HG03575 (cell line): Measurements from ENCODE around the gene ALDH3A2.
"Not testable (repeated sequence)": the region's sequence is repeated elsewhere in the genome, so short reads cannot be mapped to it uniquely, and the experiment has no call there.

ENCODE experiments used
- ATAC-seq: cut with Tn5 transposase; IDR thresholded peaks from one replicate; pipeline ENCODE4 v1.9.1; 2021; ENCODE audit not compliant: unreplicated experiment, insufficient number of reproducible peaks, low FRiP score; ENCODE audit errors: extremely low read depth

Gene ALDH3A2

GRCh38 chr17:19672009-19672750 lies 23.6 kb downstream of the ALDH3A2 start:
- ATAC-seq, result no peak

GRCh38 chr17:19673623-19674022 lies 25.1 kb downstream of the ALDH3A2 start:
- no peak for ATAC-seq

GRCh38 chr17:19676896-19677295 lies 28.3 kb downstream of the ALDH3A2 start:
- ATAC-seq, result no peak

DNA sequence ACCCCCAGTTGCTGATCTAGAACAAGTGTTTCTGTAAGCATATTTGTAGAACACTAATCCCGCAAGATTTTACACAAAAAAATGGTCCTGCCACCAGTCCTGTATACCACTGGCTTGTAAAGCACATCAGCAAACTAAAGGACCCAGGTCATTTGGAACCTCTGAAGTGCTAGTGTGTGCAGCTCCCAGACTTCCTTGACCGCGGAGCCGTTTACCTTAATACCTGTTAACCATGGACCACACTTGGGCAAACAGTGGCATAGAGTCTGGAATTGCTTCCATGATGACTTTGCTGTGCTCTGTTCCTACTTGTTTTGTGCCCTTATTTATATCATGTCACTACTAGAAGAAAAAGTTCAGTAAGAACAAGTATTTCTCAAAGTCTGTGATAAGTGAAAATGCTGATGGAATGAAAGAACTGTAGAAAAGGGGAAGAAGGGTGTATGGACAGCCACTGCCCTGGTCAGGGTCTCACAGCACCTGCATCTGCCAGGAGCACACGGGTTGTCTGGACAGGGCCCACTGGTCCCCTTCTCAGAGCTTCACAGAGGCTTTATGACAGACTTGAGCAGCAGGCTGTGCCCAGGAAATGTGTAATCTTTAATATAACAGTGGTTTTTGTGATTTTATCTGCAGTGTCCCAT lies 29.3 kb downstream of the ALDH3A2 start:
- no peak for ATAC-seq

GRCh38 chr17:19678581-19679453 lies 30.3 kb downstream of the ALDH3A2 start:
- ATAC-seq, result no peak

DNA sequence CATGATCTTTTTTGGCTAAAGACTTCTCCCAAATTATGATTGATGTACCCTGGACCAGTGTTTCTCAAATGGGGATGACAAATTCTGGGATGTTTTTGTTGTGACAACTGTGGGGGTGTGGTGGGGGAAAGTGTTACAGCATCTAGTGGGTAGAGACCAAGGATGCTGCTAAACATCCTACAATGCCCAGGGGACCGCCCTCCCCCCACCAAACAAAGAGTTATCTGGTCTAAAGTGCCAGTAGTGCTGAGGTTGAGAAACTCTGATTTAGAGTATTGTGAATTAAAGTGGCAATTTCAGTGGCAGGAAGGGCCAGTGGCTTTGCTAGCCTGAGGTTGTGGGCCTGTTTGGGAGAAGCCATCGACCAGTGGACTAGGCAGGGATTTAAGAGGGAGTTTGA lies 34.6 kb downstream of the ALDH3A2 start:
- no peak for ATAC-seq

- ATAC-seq, result not testable (repeated sequence)
Observed at GRCh38 chr17:19684909-19685580, 36.5 kb downstream of the ALDH3A2 start.

DNA sequence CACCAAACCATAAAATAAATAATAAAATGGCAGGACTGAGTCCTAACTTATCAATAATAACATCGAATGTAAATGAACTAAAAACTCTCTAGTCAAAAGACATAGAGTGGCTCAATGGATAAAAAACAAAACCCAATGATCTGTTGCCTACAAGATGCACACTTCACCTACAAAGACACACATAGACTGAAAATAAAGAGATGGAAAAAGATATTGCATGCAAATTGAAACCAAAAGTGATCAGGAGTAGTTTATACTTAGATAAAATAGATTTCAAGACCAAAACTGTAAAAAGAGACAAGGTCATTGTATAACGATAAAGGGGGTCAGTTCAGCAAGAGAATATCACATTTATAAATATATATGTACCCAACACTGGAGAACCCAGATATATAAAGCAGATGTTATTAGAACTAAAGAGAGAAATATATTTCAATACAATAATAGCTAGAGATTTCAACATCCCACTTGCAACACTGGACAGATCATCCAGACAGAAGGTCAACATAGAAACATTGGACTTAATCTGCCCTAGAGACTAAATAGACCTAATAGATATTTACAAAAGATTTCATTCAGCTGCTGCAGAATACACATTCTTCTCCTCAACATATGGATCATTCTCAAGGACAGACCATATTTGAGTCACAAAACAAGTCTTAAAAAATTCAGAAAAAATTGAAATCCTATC lies 38.0 kb downstream of the ALDH3A2 start:
- no peak for ATAC-seq

DNA sequence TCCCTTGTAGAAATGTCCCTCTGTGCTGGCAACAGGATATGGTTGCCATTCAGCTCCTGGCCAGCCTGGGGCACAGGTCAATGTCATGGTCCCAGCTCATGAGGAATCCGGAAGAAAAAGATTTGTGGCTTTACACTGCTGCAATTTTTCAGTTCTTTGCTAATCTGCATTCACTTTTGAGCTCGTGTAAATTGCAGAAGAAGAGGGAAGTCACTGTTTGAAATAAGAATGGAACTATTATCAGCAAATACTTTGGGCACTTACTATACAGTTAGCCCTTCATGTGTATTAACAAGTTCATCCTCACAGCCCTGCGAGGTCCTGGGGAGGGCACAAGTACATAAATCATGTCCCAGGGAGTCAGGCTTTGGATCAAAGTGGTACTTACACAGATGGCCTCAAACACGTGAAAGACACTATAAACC lies 53.7 kb downstream of the ALDH3A2 start:
- no peak for ATAC-seq

GRCh38 chr17:19703106-19703827 lies 54.7 kb downstream of the ALDH3A2 start:
- no peak for ATAC-seq

- no peak for ATAC-seq
Observed at GRCh38 chr17:19703828-19704613, 55.5 kb downstream of the ALDH3A2 start.

GRCh38 chr17:19705201-19705600 lies 56.6 kb downstream of the ALDH3A2 start:
- no peak for ATAC-seq

DNA sequence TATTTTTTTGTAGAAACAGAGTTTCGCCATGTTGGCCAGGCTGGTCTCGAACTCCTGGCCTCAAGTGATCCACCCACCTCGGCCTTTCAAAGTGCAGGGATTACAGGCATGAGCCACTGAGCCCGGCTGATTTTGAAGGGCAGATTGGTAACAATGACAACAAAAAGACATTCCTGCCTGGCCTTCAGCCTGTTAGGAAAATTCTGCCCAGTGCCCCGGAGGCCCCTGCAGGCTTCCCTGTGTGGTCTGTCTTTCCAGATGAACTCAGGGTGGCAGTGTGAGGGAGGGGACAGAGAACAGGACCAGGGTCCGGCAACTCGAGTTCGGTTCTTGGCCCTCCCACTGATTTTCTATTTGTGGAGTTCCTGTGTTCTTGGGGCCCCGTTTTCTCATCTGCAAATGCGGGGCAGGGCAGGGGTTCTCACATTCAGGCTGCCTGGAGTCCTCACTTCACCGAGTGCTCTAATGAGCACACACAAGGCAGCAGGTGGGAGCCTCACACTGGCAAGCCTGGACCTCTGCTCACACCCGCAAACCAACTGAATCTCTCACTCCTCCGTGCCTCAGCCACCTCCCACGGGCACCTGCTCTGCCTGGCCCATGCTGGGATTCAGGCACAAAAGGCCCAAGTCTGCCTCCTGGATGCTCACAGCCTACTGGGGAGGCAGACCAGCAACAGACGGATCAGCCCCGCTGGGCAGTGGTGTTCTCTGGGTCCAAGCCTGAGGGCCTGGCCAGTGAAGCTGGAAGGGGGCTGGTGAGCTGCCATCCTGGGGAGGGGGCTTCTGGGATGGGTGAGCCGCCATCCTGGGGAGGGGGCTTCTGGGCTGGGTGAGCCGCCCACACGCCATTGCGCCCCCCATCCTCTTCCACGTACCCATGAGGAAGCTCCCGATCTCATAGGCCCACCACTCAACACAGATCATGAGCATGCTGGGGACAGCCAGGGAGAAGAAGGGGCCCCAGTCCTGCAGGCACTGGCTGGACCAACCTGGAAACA lies 57.5 kb downstream of the ALDH3A2 start:
- ATAC-seq, result no peak

DNA sequence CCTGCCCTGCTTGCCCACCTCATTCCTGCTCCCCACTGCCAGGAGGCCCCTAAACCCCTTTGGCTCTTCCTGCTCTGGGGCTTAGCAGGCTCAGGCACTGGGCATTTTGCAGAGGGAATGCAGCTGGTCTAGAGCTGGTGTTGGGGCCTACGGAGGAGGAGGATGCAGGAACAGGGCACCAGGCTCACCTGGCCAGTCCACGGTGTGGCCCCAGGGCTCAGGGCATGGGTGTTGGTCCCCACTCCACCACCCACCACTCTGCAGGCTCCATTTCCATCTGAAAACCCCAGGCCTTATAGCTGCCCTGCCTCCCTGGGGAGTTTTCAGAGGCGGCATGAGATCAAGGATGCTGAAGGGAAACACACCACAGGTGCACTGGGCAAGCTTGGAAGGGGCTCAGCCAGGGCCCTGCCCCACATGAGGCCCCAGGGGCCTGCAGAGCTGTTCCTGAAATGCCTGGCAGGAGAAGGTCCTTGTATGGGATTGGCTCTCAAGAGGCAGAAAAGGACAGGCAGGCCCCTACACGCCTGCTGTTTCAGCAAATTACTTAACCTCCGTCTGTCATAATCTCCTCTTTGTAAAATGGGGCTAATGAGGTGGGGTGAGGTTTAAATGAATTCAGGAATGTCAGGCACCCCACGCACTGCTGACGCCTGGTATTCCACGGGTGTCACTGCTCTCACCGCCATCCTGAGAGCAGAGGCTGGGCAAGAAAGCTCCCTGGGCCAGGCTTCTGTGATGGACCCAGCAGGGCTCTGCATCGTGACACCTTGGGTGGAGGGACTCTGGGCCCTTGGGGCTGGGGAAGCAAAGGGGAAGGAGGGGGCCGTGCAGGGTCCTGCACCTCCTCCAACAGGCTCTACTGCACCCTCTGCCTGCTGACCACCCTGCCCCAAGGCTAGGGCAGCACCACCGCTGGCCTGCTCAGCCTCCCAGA lies 58.5 kb downstream of the ALDH3A2 start:
- no peak for ATAC-seq

DNA sequence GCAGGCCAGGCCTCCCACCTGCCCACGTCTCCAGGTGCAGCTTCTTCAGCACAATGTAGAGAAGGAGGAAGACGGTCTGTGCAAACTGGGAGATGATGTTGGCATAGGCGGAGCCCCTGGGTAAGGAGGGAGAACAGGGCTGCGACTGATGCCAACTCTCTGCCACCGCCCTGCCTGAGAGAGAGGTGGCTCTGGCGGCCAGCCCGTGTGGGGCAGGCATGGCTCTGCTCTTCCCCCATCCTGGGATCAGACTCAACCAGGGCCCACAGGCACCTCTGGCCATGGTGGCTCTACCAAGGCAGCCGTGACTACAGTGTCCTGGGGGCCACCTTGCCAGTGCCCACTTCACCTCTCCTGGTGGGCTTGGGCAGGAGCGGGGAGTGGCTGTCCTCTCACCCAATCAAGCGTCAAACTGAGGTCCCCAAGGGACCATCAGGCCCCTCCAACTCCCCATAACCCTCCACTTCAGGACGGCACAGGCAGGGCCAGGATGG lies 59.2 kb downstream of the ALDH3A2 start:
- no peak for ATAC-seq
